Stimulated activated naive CD8-positive, alpha-beta T cell treated with anti-CD3 and anti-CD28 coated beads, Interleukin-15, amount 100 ng/mL, for 72 hours (primary cell): ENCODE results near the gene DGCR2.
A peak's percentile ranks its signal among the peaks of the same experiment; 100 is the strongest.
"Not testable (repeated sequence)": the region's sequence is repeated elsewhere in the genome, so short reads cannot be mapped to it uniquely, and the experiment has no call there.

Source experiments
- ATAC-seq: fragments of 150-1000 bp; cut with Tn5 transposase; 2 replicates; pipeline ENCODE4 v1.10.0; 2021; ENCODE audit warnings: mild to moderate bottlenecking, moderate library complexity
- DNase-seq, 2 donors: peaks; one replicate each; pipeline ENCODE4 v3.0.0; 2021 to 2022
- H3K27ac Mint-ChIP-seq, 2 donors: one replicate each; pipeline ENCODE4 v1.8.0; 2022; ENCODE audit warnings: mild to moderate bottlenecking in 2 of 2, mixed read lengths in 2 of 2, moderate library complexity in 2 of 2
- H3K27me3 Mint-ChIP-seq: one replicate; pipeline ENCODE4 v1.8.0; 2022; ENCODE audit warnings: mixed read lengths
- H3K4me1 Mint-ChIP-seq: one replicate; pipeline ENCODE4 v1.8.0; 2022; ENCODE audit warnings: mild to moderate bottlenecking, mixed read lengths
- H3K4me3 Mint-ChIP-seq, 2 donors: one replicate each; pipeline ENCODE4 v1.8.0; 2022; ENCODE audit warnings: mild to moderate bottlenecking in 2 of 2, mixed read lengths in 2 of 2, moderate library complexity in 1 of 2
- H3K9me3 Mint-ChIP-seq, 2 donors: one replicate each; pipeline ENCODE4 v1.8.0; 2022; ENCODE audit warnings: mixed read lengths in 2 of 2

The DGCR2 gene

DNA sequence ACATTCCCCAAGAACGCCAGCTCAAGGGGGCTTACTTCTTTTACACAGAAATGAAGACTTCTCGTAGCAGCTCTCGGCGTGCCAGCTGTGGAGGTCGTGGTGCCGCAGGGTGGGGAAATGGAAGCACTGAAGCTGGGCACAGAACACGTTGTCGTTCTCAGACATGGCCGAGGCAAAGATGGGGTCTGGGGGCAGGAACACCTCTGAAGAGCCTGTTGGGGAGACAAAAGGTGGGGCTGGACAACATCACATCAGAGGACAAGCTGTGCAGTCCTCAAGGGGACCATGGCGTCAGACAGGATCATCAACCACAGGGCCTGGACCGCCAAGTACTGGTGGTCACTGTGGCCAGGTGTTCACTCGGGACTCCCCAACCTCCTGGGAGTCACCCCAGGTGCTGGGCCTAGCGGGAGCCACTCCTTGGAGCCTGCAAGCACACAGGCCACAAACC is 65.2 kb downstream of the DGCR2 start:
- peaks cover 22% of the 10 kb centered on the region for H3K4me1 Mint-ChIP-seq
- H3K4me3 Mint-ChIP-seq = no peak overlapping the region
- no peaks in the 10 kb centered on the region for H3K27me3 Mint-ChIP-seq
- DNase-seq (no peak), ATAC-seq (no peak)
- no peak overlapping the region for H3K27ac Mint-ChIP-seq
- no peaks in the 10 kb centered on the region for H3K9me3 Mint-ChIP-seq

- Mint-ChIP-seq H3K4me1 (peaks cover 22% of the 10 kb centered on the region), H3K27me3 (no peaks in the 10 kb centered on the region), H3K27ac (no peak overlapping the region), H3K4me3 (no peak overlapping the region), H3K9me3 (no peaks in the 10 kb centered on the region)
- no peak for DNase-seq
- ATAC-seq = no peak
These were observed 66.4 kb downstream of the DGCR2 start for GRCh38 chr22:19055801-19056200.

- ATAC-seq (no peak), DNase-seq (no peak)
- peaks cover 6% of the 10 kb centered on the region for H3K4me1 Mint-ChIP-seq
- no peaks in the 10 kb centered on the region for H3K9me3 Mint-ChIP-seq
- H3K27me3 Mint-ChIP-seq = no peaks in the 10 kb centered on the region
- no peak overlapping the region for H3K4me3 Mint-ChIP-seq
- no peak overlapping the region for H3K27ac Mint-ChIP-seq
These were observed 69.2 kb downstream of the DGCR2 start for GRCh38 chr22:19052941-19053541.

DNA sequence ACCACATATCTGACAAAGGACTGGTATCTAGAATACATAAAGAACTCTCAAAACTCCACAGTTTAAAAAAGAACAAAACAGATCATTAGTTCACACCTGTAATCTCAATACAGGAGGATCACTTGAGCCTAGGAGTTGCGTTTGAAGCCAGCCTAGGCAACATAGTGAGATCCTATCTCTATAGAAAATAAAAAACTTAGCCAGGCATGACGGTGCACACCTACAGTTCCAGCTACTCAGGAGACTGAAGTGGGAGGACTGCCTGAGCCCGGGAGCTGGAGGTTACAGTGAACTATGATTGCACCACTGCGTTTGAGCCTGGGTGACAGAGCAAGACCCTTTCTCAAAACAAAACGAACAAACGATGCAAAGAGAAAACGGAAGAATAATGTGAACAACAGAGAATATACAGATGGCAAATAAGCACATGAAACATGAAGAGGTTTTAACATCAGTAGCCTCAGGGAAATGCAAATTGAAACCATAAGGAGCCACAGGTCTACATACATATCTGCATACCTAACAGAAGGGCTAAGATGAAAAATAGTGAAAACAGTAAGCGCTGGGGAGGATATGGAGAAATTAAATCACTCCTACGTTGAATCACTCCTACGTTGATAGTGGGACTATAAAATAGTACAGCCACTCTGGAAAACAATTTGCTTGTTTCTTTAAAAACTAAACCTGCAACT is 70.7 kb downstream of the DGCR2 start:
- H3K27me3 Mint-ChIP-seq = no peaks in the 10 kb centered on the region
- H3K27ac Mint-ChIP-seq = no peak overlapping the region
- ATAC-seq (no peak), DNase-seq (no peak)
- no peaks in the 10 kb centered on the region for H3K9me3 Mint-ChIP-seq
- H3K4me1 Mint-ChIP-seq = peaks cover 6% of the 10 kb centered on the region
- H3K4me3 Mint-ChIP-seq = no peak overlapping the region

- not testable (repeated sequence) for H3K4me1 Mint-ChIP-seq, H3K9me3 Mint-ChIP-seq, H3K27ac Mint-ChIP-seq, H3K4me3 Mint-ChIP-seq, H3K27me3 Mint-ChIP-seq, ATAC-seq, DNase-seq
These were observed 71.4 kb downstream of the DGCR2 start for GRCh38 chr22:19050847-19051246.

- Mint-ChIP-seq H3K4me3 (no peak overlapping the region), H3K27ac (no peak overlapping the region), H3K27me3 (no peaks in the 10 kb centered on the region), H3K4me1 (peaks cover 6% of the 10 kb centered on the region), H3K9me3 (no peaks in the 10 kb centered on the region)
- DNase-seq = no peak
- ATAC-seq = no peak
These were observed 72.1 kb downstream of the DGCR2 start for GRCh38 chr22:19050117-19050516.

GRCh38 chr22:19048531-19048930 is 73.7 kb downstream of the DGCR2 start:
- no peaks in the 10 kb centered on the region for H3K27me3 Mint-ChIP-seq
- peak overlapping the region in 1 of 2 donors; percentile 19 for H3K27ac Mint-ChIP-seq
- no peaks in the 10 kb centered on the region for H3K4me1 Mint-ChIP-seq
- ATAC-seq (no peak), DNase-seq (no peak)
- no peak overlapping the region for H3K4me3 Mint-ChIP-seq
- H3K9me3 Mint-ChIP-seq = no peaks in the 10 kb centered on the region

DNA sequence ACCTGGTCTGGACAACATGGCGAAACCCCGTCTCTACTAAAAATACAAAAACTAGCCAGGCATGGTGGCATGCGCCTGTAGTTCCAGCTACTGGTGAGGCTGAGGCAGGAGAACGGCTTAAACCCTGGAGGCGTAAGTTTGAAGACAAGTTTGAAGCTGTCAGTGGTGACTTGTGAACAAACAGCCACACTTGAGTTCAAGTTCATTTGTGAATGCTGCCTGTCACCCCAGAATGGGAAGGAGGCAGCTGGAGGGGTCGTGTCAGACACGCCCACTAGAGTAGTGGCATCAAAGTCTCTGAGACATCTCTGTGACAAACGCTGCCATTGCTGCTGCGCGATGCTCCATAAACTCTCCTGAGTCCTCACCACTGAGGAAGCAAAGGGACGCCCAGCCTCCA is 74.2 kb downstream of the DGCR2 start:
- no peak overlapping the region for H3K4me3 Mint-ChIP-seq

DNA sequence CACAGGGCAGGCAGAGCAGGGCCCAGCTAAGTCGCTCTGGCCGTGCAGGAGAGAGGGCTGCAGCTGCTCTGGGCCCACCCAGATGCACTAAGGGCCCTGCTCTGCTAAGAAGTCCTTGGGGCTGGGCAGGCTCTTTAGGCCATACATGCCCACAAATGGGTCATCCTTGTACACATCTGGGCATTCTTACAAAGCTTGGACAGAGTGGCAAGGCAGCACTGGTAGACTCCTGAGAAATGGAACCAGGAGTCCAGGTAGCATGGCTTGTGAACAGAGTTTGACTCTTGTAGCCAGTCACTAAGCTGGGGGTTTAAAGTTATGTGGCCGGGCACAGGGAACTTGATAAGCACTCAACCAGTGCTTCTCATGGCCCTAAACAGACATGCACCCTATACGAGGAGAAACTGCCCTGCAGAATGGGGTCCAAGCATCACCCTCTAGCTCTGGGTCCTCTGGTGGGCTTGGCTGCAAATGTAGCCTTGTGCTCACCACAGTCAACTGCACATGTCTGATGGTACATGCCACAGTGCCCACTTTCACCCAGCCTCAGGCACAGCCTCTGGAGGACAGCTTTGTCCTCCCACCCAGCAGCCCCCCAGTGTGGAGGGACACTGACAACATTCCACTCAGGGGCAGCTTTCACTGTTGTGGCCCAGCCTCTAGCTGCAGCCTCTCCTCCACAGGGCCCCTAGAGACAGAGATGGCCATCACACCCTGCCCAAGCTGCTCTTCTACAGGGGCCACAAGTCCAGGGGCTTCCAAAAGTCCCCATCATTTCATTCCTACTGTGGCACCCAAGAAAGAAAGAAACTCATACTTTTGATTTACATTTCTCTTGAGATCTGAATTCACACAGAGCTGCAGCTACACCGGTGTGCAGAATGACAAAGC is 75.2 kb downstream of the DGCR2 start:
- Mint-ChIP-seq H3K4me1 (no peaks in the 10 kb centered on the region), H3K27me3 (no peaks in the 10 kb centered on the region), H3K4me3 (no peak overlapping the region), H3K9me3 (no peaks in the 10 kb centered on the region), H3K27ac (peak overlapping the region; percentile 27 to 72)
- ATAC-seq (no peak), DNase-seq (no peak)

More for the DNA sequence above, 74.2 kb downstream of the DGCR2 start:
- no peaks in the 10 kb centered on the region for H3K4me1 Mint-ChIP-seq
- ATAC-seq (no peak), DNase-seq (no peak)
- no peaks in the 10 kb centered on the region for H3K27me3 Mint-ChIP-seq
- H3K27ac Mint-ChIP-seq = no peak overlapping the region
- H3K9me3 Mint-ChIP-seq = no peaks in the 10 kb centered on the region

GRCh38 chr22:19046287-19046686 is 75.9 kb downstream of the DGCR2 start:
- H3K27me3 Mint-ChIP-seq = no peaks in the 10 kb centered on the region
- H3K4me1 Mint-ChIP-seq = no peaks in the 10 kb centered on the region
- ATAC-seq (no peak), DNase-seq (no peak)
- H3K4me3 Mint-ChIP-seq = no peak overlapping the region
- H3K27ac Mint-ChIP-seq = no peak overlapping the region
- H3K9me3 Mint-ChIP-seq = no peaks in the 10 kb centered on the region

GRCh38 chr22:19045094-19045493 is 77.1 kb downstream of the DGCR2 start:
- Mint-ChIP-seq H3K9me3 (no peaks in the 10 kb centered on the region), H3K27ac (no peak overlapping the region), H3K4me1 (no peaks in the 10 kb centered on the region), H3K27me3 (no peaks in the 10 kb centered on the region), H3K4me3 (no peak overlapping the region)
- ATAC-seq = no peak
- DNase-seq = no peak

- H3K9me3 Mint-ChIP-seq = no peaks in the 10 kb centered on the region
- no peak overlapping the region for H3K27ac Mint-ChIP-seq
- H3K27me3 Mint-ChIP-seq = no peaks in the 10 kb centered on the region
- H3K4me3 Mint-ChIP-seq = no peak overlapping the region
- DNase-seq (no peak), ATAC-seq (no peak)
- H3K4me1 Mint-ChIP-seq = no peaks in the 10 kb centered on the region
These were observed 77.8 kb downstream of the DGCR2 start for GRCh38 chr22:19044381-19044780.

DNA sequence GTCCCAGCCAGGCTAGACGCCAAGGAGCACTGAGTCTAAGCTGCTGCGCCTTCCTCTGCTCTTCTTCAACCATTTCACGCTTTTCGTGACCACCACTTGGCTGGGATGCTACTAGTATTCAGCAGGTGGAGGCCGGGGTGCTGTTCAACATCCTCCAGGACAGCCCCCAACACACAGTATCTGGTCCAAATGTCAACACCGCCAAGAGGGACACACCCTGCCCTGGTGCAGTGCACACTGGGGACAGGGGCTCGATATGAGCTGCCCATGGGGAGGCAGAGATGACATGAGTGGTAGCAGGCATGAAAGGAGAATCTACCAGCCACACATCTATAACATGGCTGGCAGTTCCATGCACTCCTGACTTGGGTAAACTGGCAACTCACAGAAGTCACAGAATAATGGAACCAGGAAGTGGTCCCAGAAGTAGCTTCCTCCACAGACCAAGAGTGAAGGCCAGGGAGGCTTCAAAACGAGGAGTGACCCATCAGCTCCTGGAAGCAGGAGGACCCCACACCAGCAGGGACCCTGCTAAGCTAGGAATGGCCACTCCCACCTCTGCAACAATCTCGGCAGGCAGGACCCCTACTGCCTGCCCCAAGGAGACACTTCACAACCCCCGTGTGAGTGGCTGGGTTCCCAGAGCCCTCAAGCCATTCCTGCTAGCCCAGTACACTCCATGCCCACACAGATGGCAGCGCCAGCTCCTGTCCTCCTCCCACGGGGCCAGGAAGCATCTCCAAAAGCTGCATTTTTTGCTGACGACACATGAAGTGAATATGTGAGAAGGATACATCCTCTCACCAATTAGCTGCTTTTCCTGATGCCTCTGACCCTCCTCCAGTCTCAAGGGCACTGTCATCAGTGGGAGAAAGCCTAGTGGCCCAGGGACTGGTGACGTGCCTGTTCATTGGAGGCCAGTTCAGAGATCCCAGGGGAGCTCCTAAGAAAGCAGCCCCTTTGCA is 78.8 kb downstream of the DGCR2 start:
- H3K27ac Mint-ChIP-seq = no peak overlapping the region
- no peaks in the 10 kb centered on the region for H3K4me1 Mint-ChIP-seq
- H3K9me3 Mint-ChIP-seq = no peaks in the 10 kb centered on the region
- no peak for ATAC-seq
- DNase-seq = no peak
- no peaks in the 10 kb centered on the region for H3K27me3 Mint-ChIP-seq
- H3K4me3 Mint-ChIP-seq = no peak overlapping the region

GRCh38 chr22:19042285-19043120 is 79.7 kb downstream of the DGCR2 start:
- peak overlapping the region in 1 of 2 donors; percentile 3 for H3K27ac Mint-ChIP-seq
- H3K4me3 Mint-ChIP-seq = no peak overlapping the region
- DNase-seq (no peak), ATAC-seq (no peak)
- no peaks in the 10 kb centered on the region for H3K4me1 Mint-ChIP-seq
- H3K27me3 Mint-ChIP-seq = no peaks in the 10 kb centered on the region
- H3K9me3 Mint-ChIP-seq = no peaks in the 10 kb centered on the region
